K562 (cell line): ENCODE data around the gene POLR3E. TPM values are rescaled to one million over a fixed set of nuclear protein-coding genes. Genes with fewer than 3 reads are reported as not detected.
A peak's percentile ranks its signal among the peaks of the same experiment; 100 is the strongest.

ENCODE experiments used
- BACH1 ChIP-seq: fragments of 200-800 bp; sonication (Bioruptor generic); IDR thresholded peaks from 2 replicates; pipeline ENCODE4 v1.6.1; 2016; ENCODE audit warnings: missing genetic modification characterization, missing compliant biosample characterization
- BRCA1 ChIP-seq, 2 experiments: fragments of 450-650 bp in 1 of 2; sonication (generic) in 1 of 2; formaldehyde crosslinking in 1 of 2; IDR thresholded peaks; 2 replicates each; pipeline versions ENCODE4 v1.5.0 to v1.6.1; 2017 to 2020; ENCODE audit warnings: mild to moderate bottlenecking in 1 of 2, missing genetic modification reagents in 1 of 2
- CBFA2T2 ChIP-seq: fragments of 450-650 bp; conservative IDR thresholded peaks from 2 replicates; pipeline ENCODE4 v1.6.1; 2017; ENCODE audit warnings: mild to moderate bottlenecking
- CBFA2T3 ChIP-seq: fragments of 450-650 bp; IDR thresholded peaks from 2 replicates; pipeline ENCODE4 v1.6.1; 2017
- GTF2F1 ChIP-seq: IDR thresholded peaks from 2 replicates; pipeline ENCODE4 v1.6.1; 2011; ENCODE audit warnings: low read depth, low read length, improper control_type of control experiment
- LARP7 ChIP-seq: fragments of 450-650 bp; IDR thresholded peaks from 2 replicates; pipeline ENCODE4 v1.6.1; 2016
- MTA2 ChIP-seq: fragments of 450-650 bp; IDR thresholded peaks from 2 replicates; pipeline ENCODE4 v1.6.1; 2016; ENCODE audit warnings: low read depth
- NELFE ChIP-seq: IDR thresholded peaks from 2 replicates; pipeline ENCODE4 v1.6.1; 2011; ENCODE audit warnings: mild to moderate bottlenecking; ENCODE audit not compliant: insufficient read depth, insufficient read length
- RAD51 ChIP-seq: fragments of 450-650 bp; IDR thresholded peaks from 2 replicates; pipeline ENCODE4 v1.7.1; 2016; ENCODE audit warnings: low read depth, mild to moderate bottlenecking, borderline replicate concordance
- VEZF1 ChIP-seq: fragments of 200-800 bp; sonication (Bioruptor generic); IDR thresholded peaks from 2 replicates; pipeline ENCODE4 v1.6.1; 2017; ENCODE audit warnings: missing genetic modification characterization, missing compliant biosample characterization
- XRCC4 ChIP-seq: IDR thresholded peaks from one replicate; pipeline ENCODE4 v1.6.1; 2011; ENCODE audit not compliant: insufficient read depth, insufficient read length; ENCODE audit errors: extremely low read depth
- YY1 ChIP-seq, 3 experiments: IDR thresholded peaks; 2 replicates each; pipeline ENCODE4 v1.6.1; 2011; ENCODE audit warnings: low read length in 2 of 3, mild to moderate bottlenecking in 2 of 3, moderate library complexity in 2 of 3, borderline replicate concordance in 1 of 3, control low read depth in 1 of 3, low read depth in 1 of 3; ENCODE audit not compliant: insufficient read depth in 3 of 3, insufficient replicate concordance in 2 of 3, control insufficient read depth in 1 of 3, insufficient read length in 1 of 3; ENCODE audit errors: extremely low read depth in 1 of 3
- polyA plus RNA-seq, 8 experiments: library from polyadenylated mRNA; depleted of rRNA in 4 of 8; stranded (reverse) in 5 of 8; unstranded in 3 of 8; fragments of >200 nt; fragmentation: Nextera tagmentation in 2 of 8; fragmentation: Illumina TruSeq in 1 of 8; extraction: Ambion mirVana in 2 of 8; extraction: Trizol in 1 of 8; gene quantifications; 2 replicates each; pipeline versions ENCODE4 v1.2.1 to v1.2.3, GENCODE V29; 2011 to 2014; ENCODE audit warnings: inconsistent platforms in 1 of 8, missing spikeins in 1 of 8
- total RNA-seq, 7 experiments: library from RNA; depleted of rRNA in 6 of 7; stranded (reverse); fragments of >200 nt in 6 of 7; fragmentation: Illumina TruSeq in 2 of 7; extraction: Trizol in 2 of 7; gene quantifications; 2 replicates each; pipeline versions ENCODE4 v1.2.1 to v1.2.3, GENCODE V29; 2011 to 2021; ENCODE audit warnings: low replicate concordance in 1 of 7
- TF ChIP-seq, protein P1 (sequence below): fragments of 450-650 bp; IDR thresholded peaks from 2 replicates; pipeline ENCODE4 v1.6.1; 2016; ENCODE audit warnings: borderline replicate concordance
- TF ChIP-seq, protein P2 (sequence below), 2 experiments: IDR thresholded peaks; 2 replicates each; pipeline ENCODE4 v1.6.1; 2011; ENCODE audit warnings: borderline replicate concordance in 1 of 2, control low read depth in 1 of 2, low read depth in 1 of 2, low read length in 1 of 2, mild to moderate bottlenecking in 1 of 2, mixed read lengths in 1 of 2, moderate library complexity in 1 of 2; ENCODE audit not compliant: insufficient read depth in 1 of 2, insufficient read length in 1 of 2, poor library complexity in 1 of 2, severe bottlenecking in 1 of 2; ENCODE audit errors: extremely low read depth in 1 of 2
- TF ChIP-seq, protein P3 (sequence below): fragments of 150-350 bp; IDR thresholded peaks from 2 replicates; pipeline ENCODE4 v1.6.1; 2014; ENCODE audit warnings: low read depth, mild to moderate bottlenecking, low read length, borderline replicate concordance
- TF ChIP-seq, protein P4 (sequence below): fragments of 250-450 bp; sonication (Bioruptor Pico); IDR thresholded peaks from 2 replicates; pipeline ENCODE4 v1.6.1; 2021; ENCODE audit warnings: mild to moderate bottlenecking

Gene POLR3E
- total and polyA plus RNA-seq, 9 of the 15 experiments (the other 6 are each of a cell fraction or from before 2014, with no cell fraction given), result 17.7 to 151 (median 82.6) TPM

GRCh38 chr16:22297114-22297870, at the start of gene POLR3E (continued):
- TF ChIP-seq, protein P1, sequence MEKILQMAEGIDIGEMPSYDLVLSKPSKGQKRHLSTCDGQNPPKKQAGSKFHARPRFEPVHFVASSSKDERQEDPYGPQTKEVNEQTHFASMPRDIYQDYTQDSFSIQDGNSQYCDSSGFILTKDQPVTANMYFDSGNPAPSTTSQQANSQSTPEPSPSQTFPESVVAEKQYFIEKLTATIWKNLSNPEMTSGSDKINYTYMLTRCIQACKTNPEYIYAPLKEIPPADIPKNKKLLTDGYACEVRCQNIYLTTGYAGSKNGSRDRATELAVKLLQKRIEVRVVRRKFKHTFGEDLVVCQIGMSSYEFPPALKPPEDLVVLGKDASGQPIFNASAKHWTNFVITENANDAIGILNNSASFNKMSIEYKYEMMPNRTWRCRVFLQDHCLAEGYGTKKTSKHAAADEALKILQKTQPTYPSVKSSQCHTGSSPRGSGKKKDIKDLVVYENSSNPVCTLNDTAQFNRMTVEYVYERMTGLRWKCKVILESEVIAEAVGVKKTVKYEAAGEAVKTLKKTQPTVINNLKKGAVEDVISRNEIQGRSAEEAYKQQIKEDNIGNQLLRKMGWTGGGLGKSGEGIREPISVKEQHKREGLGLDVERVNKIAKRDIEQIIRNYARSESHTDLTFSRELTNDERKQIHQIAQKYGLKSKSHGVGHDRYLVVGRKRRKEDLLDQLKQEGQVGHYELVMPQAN, result peak; percentile 97
- TF ChIP-seq BRCA1 (IDR thresholded peaks at IDR 0.05) (no peak), BRCA1 (CRISPR knock-in tag; IDR thresholded peaks at IDR 0.05) (no peak), MTA2 (no peak), CBFA2T3 (no peak), VEZF1 (CRISPR knock-in tag) (peak; percentile 88), BACH1 (tag) (no peak), LARP7 (no peak; the same call in 1 of the 2 replicates), GTF2F1 (no peak), CBFA2T2 (0 out of 2 replicates have a peak, but pooled peaks have one; percentile 10), RAD51 (peak; percentile 74), YY1 (IDR thresholded peaks at IDR 0.05; ENCODE audit: borderline replicate concordance in 1 of 3, control insufficient read depth in 1 of 3, extremely low read depth in 1 of 3, insufficient read depth in 3 of 3, insufficient read length in 1 of 3, insufficient replicate concordance in 2 of 3, low read depth in 1 of 3, low read length in 2 of 3) (peak; percentile 79 to 97 (median 94)), XRCC4 (no peak), NELFE (no peak)
- TF ChIP-seq, protein P2, sequence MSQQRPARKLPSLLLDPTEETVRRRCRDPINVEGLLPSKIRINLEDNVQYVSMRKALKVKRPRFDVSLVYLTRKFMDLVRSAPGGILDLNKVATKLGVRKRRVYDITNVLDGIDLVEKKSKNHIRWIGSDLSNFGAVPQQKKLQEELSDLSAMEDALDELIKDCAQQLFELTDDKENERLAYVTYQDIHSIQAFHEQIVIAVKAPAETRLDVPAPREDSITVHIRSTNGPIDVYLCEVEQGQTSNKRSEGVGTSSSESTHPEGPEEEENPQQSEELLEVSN (IDR thresholded peaks at IDR 0.05; ENCODE audit: borderline replicate concordance in 1 of 2, extremely low read depth in 1 of 2, insufficient read depth in 1 of 2, insufficient read length in 1 of 2, low read depth in 1 of 2, low read length in 1 of 2, poor library complexity in 1 of 2, severe bottlenecking in 1 of 2), result peak; percentile 41 to 80
- TF ChIP-seq, protein P3, sequence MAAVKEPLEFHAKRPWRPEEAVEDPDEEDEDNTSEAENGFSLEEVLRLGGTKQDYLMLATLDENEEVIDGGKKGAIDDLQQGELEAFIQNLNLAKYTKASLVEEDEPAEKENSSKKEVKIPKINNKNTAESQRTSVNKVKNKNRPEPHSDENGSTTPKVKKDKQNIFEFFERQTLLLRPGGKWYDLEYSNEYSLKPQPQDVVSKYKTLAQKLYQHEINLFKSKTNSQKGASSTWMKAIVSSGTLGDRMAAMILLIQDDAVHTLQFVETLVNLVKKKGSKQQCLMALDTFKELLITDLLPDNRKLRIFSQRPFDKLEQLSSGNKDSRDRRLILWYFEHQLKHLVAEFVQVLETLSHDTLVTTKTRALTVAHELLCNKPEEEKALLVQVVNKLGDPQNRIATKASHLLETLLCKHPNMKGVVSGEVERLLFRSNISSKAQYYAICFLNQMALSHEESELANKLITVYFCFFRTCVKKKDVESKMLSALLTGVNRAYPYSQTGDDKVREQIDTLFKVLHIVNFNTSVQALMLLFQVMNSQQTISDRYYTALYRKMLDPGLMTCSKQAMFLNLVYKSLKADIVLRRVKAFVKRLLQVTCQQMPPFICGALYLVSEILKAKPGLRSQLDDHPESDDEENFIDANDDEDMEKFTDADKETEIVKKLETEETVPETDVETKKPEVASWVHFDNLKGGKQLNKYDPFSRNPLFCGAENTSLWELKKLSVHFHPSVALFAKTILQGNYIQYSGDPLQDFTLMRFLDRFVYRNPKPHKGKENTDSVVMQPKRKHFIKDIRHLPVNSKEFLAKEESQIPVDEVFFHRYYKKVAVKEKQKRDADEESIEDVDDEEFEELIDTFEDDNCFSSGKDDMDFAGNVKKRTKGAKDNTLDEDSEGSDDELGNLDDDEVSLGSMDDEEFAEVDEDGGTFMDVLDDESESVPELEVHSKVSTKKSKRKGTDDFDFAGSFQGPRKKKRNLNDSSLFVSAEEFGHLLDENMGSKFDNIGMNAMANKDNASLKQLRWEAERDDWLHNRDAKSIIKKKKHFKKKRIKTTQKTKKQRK, result no peak
- TF ChIP-seq, protein P4, sequence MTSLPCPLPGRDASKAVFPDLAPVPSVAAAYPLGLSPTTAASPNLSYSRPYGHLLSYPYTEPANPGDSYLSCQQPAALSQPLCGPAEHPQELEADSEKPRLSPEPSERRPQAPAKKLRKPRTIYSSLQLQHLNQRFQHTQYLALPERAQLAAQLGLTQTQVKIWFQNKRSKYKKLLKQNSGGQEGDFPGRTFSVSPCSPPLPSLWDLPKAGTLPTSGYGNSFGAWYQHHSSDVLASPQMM (CRISPR knock-in tag), result no peak
